K562 (cell line): Measurements from ENCODE around the gene TARBP1. TPM values are rescaled to one million over a fixed set of nuclear protein-coding genes. Genes with fewer than 3 reads are reported as not detected.

ENCODE experiments used
- BCLAF1 ChIP-seq, 2 experiments: fragments of 450-650 bp in 1 of 2; IDR thresholded peaks; 2 replicates each; pipeline ENCODE4 v1.6.1; 2011 to 2017; ENCODE audit warnings: low read depth in 2 of 2, antibody characterized with exemption in 1 of 2, borderline replicate concordance in 1 of 2, low read length in 1 of 2, mild to moderate bottlenecking in 1 of 2, mixed read lengths in 1 of 2; ENCODE audit not compliant: control insufficient read depth in 1 of 2
- CBX3 ChIP-seq, 2 experiments: IDR thresholded peaks; 1 replicate in 1 of 2; 2 replicates in 1 of 2; pipeline ENCODE4 v1.6.1; 2012; ENCODE audit warnings: inconsistent platforms in 2 of 2, low read length in 2 of 2, borderline replicate concordance in 1 of 2, control low read depth in 1 of 2
- CXXC5 ChIP-seq: fragments of 250-450 bp; sonication (Bioruptor Pico); IDR thresholded peaks from 2 replicates; pipeline ENCODE4 v1.8.0; 2022; ENCODE audit warnings: inconsistent platforms, mild to moderate bottlenecking, moderate library complexity
- E4F1 ChIP-seq: fragments of 250-450 bp; sonication (Bioruptor Pico); IDR thresholded peaks from 2 replicates; pipeline ENCODE4 v1.5.0; 2021; ENCODE audit warnings: mild to moderate bottlenecking, borderline replicate concordance
- FOXP1 ChIP-seq: sonication (generic); formaldehyde crosslinking; IDR thresholded peaks from 2 replicates; pipeline ENCODE4 v1.8.0; 2022; ENCODE audit warnings: mild to moderate bottlenecking, missing genetic modification reagents
- KDM5B ChIP-seq: fragments of 200-600 bp; sonication (generic); IDR thresholded peaks from 2 replicates; pipeline ENCODE4 v1.6.1; 2012; ENCODE audit warnings: low read depth, mild to moderate bottlenecking, moderate library complexity, low read length, control low read depth, inconsistent platforms; ENCODE audit not compliant: insufficient replicate concordance
- LEF1 ChIP-seq: fragments of 450-650 bp; IDR thresholded peaks from 2 replicates; pipeline ENCODE4 v1.6.1; 2016; ENCODE audit warnings: mild to moderate bottlenecking
- NCOA6 ChIP-seq: fragments of 450-650 bp; IDR thresholded peaks from 2 replicates; pipeline ENCODE4 v1.6.1; 2017; ENCODE audit warnings: mild to moderate bottlenecking
- NONO ChIP-seq, 2 experiments: fragments of 200-400 bp in 1 of 2; fragments of 450-650 bp in 1 of 2; formaldehyde crosslinking in 1 of 2; IDR thresholded peaks; 2 replicates each; pipeline ENCODE4 v1.6.1; 2017; ENCODE audit warnings: low read depth in 2 of 2, mild to moderate bottlenecking in 2 of 2, moderate library complexity in 2 of 2, low read length in 1 of 2
- NR4A1 ChIP-seq, 2 experiments: fragments of 250-450 bp in 1 of 2; fragments of 450-650 bp in 1 of 2; sonication (Bioruptor Pico) in 1 of 2; IDR thresholded peaks; 2 replicates each; pipeline versions ENCODE4 v1.4.0 to v1.6.1; 2016 to 2020; ENCODE audit warnings: mild to moderate bottlenecking in 2 of 2, missing compliant biosample characterization in 1 of 2, missing genetic modification characterization in 1 of 2, moderate library complexity in 1 of 2
- SMAD2 ChIP-seq: fragments of 150-350 bp; IDR thresholded peaks from 2 replicates; pipeline ENCODE4 v1.6.1; 2014; ENCODE audit warnings: low read depth, mild to moderate bottlenecking, low read length
- SP2 ChIP-seq: IDR thresholded peaks from 2 replicates; pipeline ENCODE4 v1.6.1; 2011; ENCODE audit warnings: mild to moderate bottlenecking, low read depth, low read length, moderate library complexity; ENCODE audit not compliant: poor library complexity, severe bottlenecking; ENCODE audit errors: extremely low read depth
- SREBF2 ChIP-seq: sonication (generic); formaldehyde crosslinking; IDR thresholded peaks from 2 replicates; pipeline ENCODE4 v1.4.0; 2020; ENCODE audit warnings: mild to moderate bottlenecking, missing genetic modification reagents
- SRF ChIP-seq, 2 experiments: fragments of 250-450, 450-650 bp in 1 of 2; sonication (Bioruptor Pico) in 1 of 2; sonication (generic) in 1 of 2; formaldehyde crosslinking; IDR thresholded peaks; 2 replicates each; pipeline versions ENCODE4 v1.5.0 to v1.5.1; 2020 to 2022; ENCODE audit warnings: mild to moderate bottlenecking in 1 of 2, missing genetic modification reagents in 1 of 2
- TAF1 ChIP-seq: IDR thresholded peaks from 2 replicates; pipeline ENCODE4 v1.6.1; 2011; ENCODE audit warnings: mild to moderate bottlenecking, low read length, moderate library complexity; ENCODE audit not compliant: insufficient read depth, control insufficient read depth, severe bottlenecking; ENCODE audit errors: extremely low read depth
- ZNF134 ChIP-seq: fragments of 250-450 bp; sonication (Bioruptor Pico); conservative IDR thresholded peaks from 2 replicates; pipeline ENCODE4 v1.4.0; 2020
- ZNF184 ChIP-seq: sonication (generic); formaldehyde crosslinking; IDR thresholded peaks from 2 replicates; pipeline ENCODE4 v1.5.0; 2020; ENCODE audit warnings: missing genetic modification reagents
- ZNF224 ChIP-seq: sonication (generic); formaldehyde crosslinking; IDR thresholded peaks from 2 replicates; pipeline ENCODE4 v1.8.0; 2022; ENCODE audit warnings: mild to moderate bottlenecking, missing genetic modification reagents
- ZNF282 ChIP-seq: sonication (generic); formaldehyde crosslinking; IDR thresholded peaks from 2 replicates; pipeline ENCODE4 v1.8.1; 2023; ENCODE audit warnings: missing genetic modification reagents
- ZNF695 ChIP-seq: fragments of 450-650 bp; formaldehyde crosslinking; IDR thresholded peaks from 2 replicates; pipeline ENCODE4 v1.4.0; 2020; ENCODE audit warnings: mild to moderate bottlenecking, moderate library complexity
- polyA plus RNA-seq, 8 experiments: library from polyadenylated mRNA; depleted of rRNA in 4 of 8; stranded (reverse) in 5 of 8; unstranded in 3 of 8; fragments of >200 nt; fragmentation: Nextera tagmentation in 2 of 8; fragmentation: Illumina TruSeq in 1 of 8; extraction: Ambion mirVana in 2 of 8; extraction: Trizol in 1 of 8; gene quantifications; 2 replicates each; pipeline versions ENCODE4 v1.2.1 to v1.2.3, GENCODE V29; 2011 to 2014; ENCODE audit warnings: inconsistent platforms in 1 of 8, missing spikeins in 1 of 8
- total RNA-seq, 7 experiments: library from RNA; depleted of rRNA in 6 of 7; stranded (reverse); fragments of >200 nt in 6 of 7; fragmentation: Illumina TruSeq in 2 of 7; extraction: Trizol in 2 of 7; gene quantifications; 2 replicates each; pipeline versions ENCODE4 v1.2.1 to v1.2.3, GENCODE V29; 2011 to 2021; ENCODE audit warnings: low replicate concordance in 1 of 7
- TF ChIP-seq, protein P1 (sequence below): sonication (generic); formaldehyde crosslinking; IDR thresholded peaks from 2 replicates; pipeline ENCODE4 v1.8.0; 2022; ENCODE audit warnings: missing genetic modification reagents, mild to moderate bottlenecking, borderline replicate concordance

TARBP1 gene
- total and polyA plus RNA-seq, 9 of the 15 experiments (the other 6 are each of a cell fraction or from before 2014, with no cell fraction given) = 8.8 to 48.0 (median 22.9) TPM

- TF ChIP-seq E4F1 = no peak
- TF ChIP-seq SREBF2 (CRISPR knock-in tag) = no peak
- TF ChIP-seq SRF (CRISPR knock-in tag; IDR thresholded peaks at IDR 0.05) = peak in 1 of 2 experiments; percentile 31; a peak in 1 of 4 replicates
- no peak for TF ChIP-seq FOXP1
- TF ChIP-seq LEF1 = 0 out of 2 replicates have a peak, but pooled peaks have one; percentile 28
- no peak for TF ChIP-seq NR4A1 (CRISPR knock-in tag; IDR thresholded peaks at IDR 0.05)
- no peak for TF ChIP-seq NR4A1 (tag; IDR thresholded peaks at IDR 0.05)
- TF ChIP-seq NCOA6 = no peak
- TF ChIP-seq ZNF695 = no peak
- no peak for TF ChIP-seq ZNF282
- TF ChIP-seq BCLAF1 (IDR thresholded peaks at IDR 0.05; ENCODE audit: borderline replicate concordance in 1 of 2, control insufficient read depth in 1 of 2, low read depth in 2 of 2, low read length in 1 of 2) = no peak
- no peak for TF ChIP-seq CXXC5 (CRISPR knock-in tag)
- TF ChIP-seq TAF1 = no peak
- no peak for TF ChIP-seq ZNF224
- TF ChIP-seq ZNF184 (CRISPR knock-in tag) = no peak
- TF ChIP-seq CBX3 (IDR thresholded peaks at IDR 0.05; ENCODE audit: borderline replicate concordance in 1 of 2, low read length in 2 of 2) = no peak
- TF ChIP-seq KDM5B = no peak
- TF ChIP-seq, protein P1, sequence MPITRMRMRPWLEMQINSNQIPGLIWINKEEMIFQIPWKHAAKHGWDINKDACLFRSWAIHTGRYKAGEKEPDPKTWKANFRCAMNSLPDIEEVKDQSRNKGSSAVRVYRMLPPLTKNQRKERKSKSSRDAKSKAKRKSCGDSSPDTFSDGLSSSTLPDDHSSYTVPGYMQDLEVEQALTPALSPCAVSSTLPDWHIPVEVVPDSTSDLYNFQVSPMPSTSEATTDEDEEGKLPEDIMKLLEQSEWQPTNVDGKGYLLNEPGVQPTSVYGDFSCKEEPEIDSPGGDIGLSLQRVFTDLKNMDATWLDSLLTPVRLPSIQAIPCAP (CRISPR knock-in tag) = no peak
- no peak for TF ChIP-seq SMAD2
- no peak for TF ChIP-seq ZNF134 (CRISPR knock-in tag)
- TF ChIP-seq SP2 = no peak
- no peak for TF ChIP-seq NONO (IDR thresholded peaks at IDR 0.05; ENCODE audit: low read depth in 2 of 2, low read length in 1 of 2)
Observed at GRCh38 chr1:234477386-234478151, 1.4 kb downstream of the TARBP1 start (continued).
